Mesendoderm (in vitro differentiated cells): ENCODE results near the gene PTRH1. TPM values are rescaled to one million over a fixed set of nuclear protein-coding genes. Genes with fewer than 3 reads are reported as not detected.

ENCODE experiments used
- DNase-seq: peaks from one replicate; pipeline ENCODE4 v3.0.0; 2013
- H2AK5ac ChIP-seq: 2 replicates; pipeline ENCODE4 v1.6.1; 2013; ENCODE audit warnings: low read length, inconsistent platforms
- H2BK120ac ChIP-seq: 2 replicates; pipeline ENCODE4 v1.6.1; 2013; ENCODE audit warnings: low read depth, mild to moderate bottlenecking, low read length, moderate library complexity, mixed read lengths
- H2BK15ac ChIP-seq: replicated peaks from 2 replicates; pipeline ENCODE4 v1.6.1; 2013; ENCODE audit warnings: low read depth, mild to moderate bottlenecking, moderate library complexity
- H2BK5ac ChIP-seq: 2 replicates; pipeline ENCODE4 v1.6.1; 2013; ENCODE audit warnings: low read length, inconsistent platforms
- H3K18ac ChIP-seq: 2 replicates; pipeline ENCODE4 v1.6.1; 2013; ENCODE audit warnings: mild to moderate bottlenecking, low read length, mixed read lengths
- H3K23ac ChIP-seq: one replicate; pipeline ENCODE4 v1.6.1; 2013; ENCODE audit warnings: low read length
- H3K27ac ChIP-seq: 2 replicates; pipeline ENCODE4 v1.5.1; 2013; ENCODE audit warnings: low read depth, mild to moderate bottlenecking, inconsistent platforms, low read length, moderate library complexity
- H3K27me3 ChIP-seq: 2 replicates; pipeline ENCODE4 v1.6.1; 2013; ENCODE audit warnings: low read length, control low read depth, mild to moderate bottlenecking, inconsistent platforms; ENCODE audit not compliant: insufficient read depth, poor library complexity
- H3K36me3 ChIP-seq: 2 replicates; pipeline ENCODE4 v1.6.1; 2013; ENCODE audit warnings: low read length, inconsistent platforms; ENCODE audit not compliant: control insufficient read depth, insufficient read depth
- H3K4ac ChIP-seq: one replicate; pipeline ENCODE4 v1.6.1; 2013; ENCODE audit warnings: low read depth, mild to moderate bottlenecking, low read length, moderate library complexity
- H3K4me1 ChIP-seq: 2 replicates; pipeline ENCODE4 v1.6.1; 2013; ENCODE audit warnings: low read depth, low read length, inconsistent platforms; ENCODE audit not compliant: control insufficient read depth
- H3K4me2 ChIP-seq: 2 replicates; pipeline ENCODE4 v1.6.1; 2013; ENCODE audit warnings: low read length
- H3K4me3 ChIP-seq: 2 replicates; pipeline ENCODE4 v1.5.1; 2013; ENCODE audit warnings: mild to moderate bottlenecking, low read length
- H3K56ac ChIP-seq: one replicate; pipeline ENCODE4 v1.6.1; 2013; ENCODE audit warnings: low read length
- H3K79me1 ChIP-seq: 2 replicates; pipeline ENCODE4 v1.6.1; 2013; ENCODE audit warnings: low read length, inconsistent platforms
- H3K79me2 ChIP-seq: 2 replicates; pipeline ENCODE4 v1.6.1; 2013; ENCODE audit warnings: mild to moderate bottlenecking, low read length; ENCODE audit not compliant: control insufficient read depth, insufficient read depth
- H3K9ac ChIP-seq: 2 replicates; pipeline ENCODE4 v1.6.1; 2013; ENCODE audit warnings: low read length, inconsistent platforms
- H4K5ac ChIP-seq: one replicate; pipeline ENCODE4 v1.6.1; 2013; ENCODE audit warnings: low read length
- H4K8ac ChIP-seq: one replicate; pipeline ENCODE4 v1.6.1; 2013; ENCODE audit warnings: low read depth, mild to moderate bottlenecking, control low read depth, low read length, moderate library complexity
- WGBS: extraction: QIAGEN DNeasy Blood & Tissue Kit; methylation state at CpG from one replicate; pipeline ENCODE4 v1.1.7; 2013; ENCODE audit warnings: low lambda C conversion rate, missing lambda C conversion rate; ENCODE audit not compliant: insufficient coverage; ENCODE audit errors: extremely low coverage; 5-methylcytosine and 5-hydroxymethylcytosine counted together
- polyA plus RNA-seq, 2 experiments: library from polyadenylated mRNA; stranded (reverse); fragments of 200-250 nt; gene quantifications; one replicate each; pipeline ENCODE4 v1.2.3, GENCODE V29; 2013

Gene PTRH1
- polyA plus RNA-seq (2013, experiment 1 of 2) = 6.1 TPM
- 6.9 TPM for polyA plus RNA-seq (2013, experiment 2 of 2)

GRCh38 chr9:127715470-127716337, at the start of gene PTRH1, which contains the start of gene TTC16:
Gene PTRH1 (minus strand): TSS chr9:127715663. CDS start chr9:127715639, 24 bp downstream.
Gene TTC16 (plus strand): TSS chr9:127716079. CDS start chr9:127716146, 67 bp downstream.
- no peaks in the 10 kb centered on the region for H3K4me1 ChIP-seq
- H3K36me3 ChIP-seq = no peaks in the 10 kb centered on the region
- H3K79me2 ChIP-seq = no peaks in the 10 kb centered on the region
- H2BK120ac ChIP-seq = no peak within 1 kb of the TSS
- DNase-seq = peak; percentile 98
- WGBS = no CpG with 5 or more reads among the region's 65 CpGs
- peak within 1 kb of the TSS; percentile 79 for H3K4me3 ChIP-seq
- H4K5ac ChIP-seq = no peak within 1 kb of the TSS
- H3K9ac ChIP-seq = peak within 1 kb of the TSS; percentile 78
- no peak within 1 kb of the TSS for H3K23ac ChIP-seq
- H3K27me3 ChIP-seq = no peaks in the 10 kb centered on the region
- H2BK5ac ChIP-seq = no peak within 1 kb of the TSS
- no peak within 1 kb of the TSS for H2AK5ac ChIP-seq
- H3K4ac ChIP-seq = no peak within 1 kb of the TSS
- no peak within 1 kb of the TSS for H4K8ac ChIP-seq
- H3K56ac ChIP-seq = peak within 1 kb of the TSS; percentile 85
- H3K79me1 ChIP-seq = no peaks in the 10 kb centered on the region
- no peak within 1 kb of the TSS for H2BK15ac ChIP-seq
- H3K18ac ChIP-seq = no peak within 1 kb of the TSS
- peak within 1 kb of the TSS; percentile 91 for H3K4me2 ChIP-seq
- no peak within 1 kb of the TSS for H3K27ac ChIP-seq

- Histone ChIP-seq H2AK5ac (no peak overlapping the region), H3K79me2 (no peaks in the 10 kb centered on the region), H3K4me1 (peaks cover 2% of the 10 kb centered on the region), H2BK15ac (no peak overlapping the region), H3K36me3 (no peaks in the 10 kb centered on the region), H3K23ac (no peak overlapping the region), H3K4me2 (no peak overlapping the region), H3K56ac (peak overlapping the region; percentile 46), H3K4me3 (no peak overlapping the region), H3K79me1 (no peaks in the 10 kb centered on the region), H3K9ac (no peak overlapping the region), H2BK5ac (no peak overlapping the region), H3K18ac (no peak overlapping the region), H2BK120ac (no peak overlapping the region), H3K27ac (no peak overlapping the region), H4K8ac (no peak overlapping the region), H4K5ac (no peak overlapping the region), H3K27me3 (no peaks in the 10 kb centered on the region), H3K4ac (no peak overlapping the region)
- DNase-seq = peak; percentile 67
- no CpG with 5 or more reads among the region's 7 CpGs for WGBS
These were observed 48.5 kb upstream of the PTRH1 start for GRCh38 chr9:127763918-127764384.

GRCh38 chr9:127762111-127762676, 46.7 kb upstream of the PTRH1 start:
- H3K27ac ChIP-seq = no peak overlapping the region
- no peak overlapping the region for H2BK120ac ChIP-seq
- no peak overlapping the region for H2BK15ac ChIP-seq
- H3K23ac ChIP-seq = no peak overlapping the region
- no peaks in the 10 kb centered on the region for H3K36me3 ChIP-seq
- no peaks in the 10 kb centered on the region for H3K27me3 ChIP-seq
- H3K4me2 ChIP-seq = no peak overlapping the region
- H2BK5ac ChIP-seq = no peak overlapping the region
- peak overlapping the region; percentile 65 for H3K56ac ChIP-seq
- no peak overlapping the region for H2AK5ac ChIP-seq
- no CpG with 5 or more reads among the region's 16 CpGs for WGBS
- H3K4me3 ChIP-seq = no peak overlapping the region
- no peaks in the 10 kb centered on the region for H3K79me2 ChIP-seq
- H3K18ac ChIP-seq = peak overlapping the region; percentile 9
- no peak overlapping the region for H3K9ac ChIP-seq
- H3K4me1 ChIP-seq = peaks cover 2% of the 10 kb centered on the region
- DNase-seq = peak; percentile 50
- no peaks in the 10 kb centered on the region for H3K79me1 ChIP-seq
- no peak overlapping the region for H4K5ac ChIP-seq
- no peak overlapping the region for H3K4ac ChIP-seq
- H4K8ac ChIP-seq = no peak overlapping the region

GRCh38 chr9:127761491-127761956, 46.1 kb upstream of the PTRH1 start:
- no peak overlapping the region for H3K18ac ChIP-seq
- H3K4me2 ChIP-seq = no peak overlapping the region
- no peak overlapping the region for H4K8ac ChIP-seq
- no peaks in the 10 kb centered on the region for H3K79me2 ChIP-seq
- H3K4me1 ChIP-seq = peaks cover 2% of the 10 kb centered on the region
- no peak overlapping the region for H2BK120ac ChIP-seq
- no peak overlapping the region for H2AK5ac ChIP-seq
- H3K4me3 ChIP-seq = no peak overlapping the region
- no peaks in the 10 kb centered on the region for H3K27me3 ChIP-seq
- H2BK15ac ChIP-seq = no peak overlapping the region
- H3K27ac ChIP-seq = no peak overlapping the region
- no peak overlapping the region for H2BK5ac ChIP-seq
- H4K5ac ChIP-seq = no peak overlapping the region
- H3K4ac ChIP-seq = no peak overlapping the region
- peak; percentile 54 for DNase-seq
- no peaks in the 10 kb centered on the region for H3K79me1 ChIP-seq
- no peak overlapping the region for H3K23ac ChIP-seq
- no peak overlapping the region for H3K56ac ChIP-seq
- WGBS = no CpG with 5 or more reads among the region's 5 CpGs
- no peak overlapping the region for H3K9ac ChIP-seq
- no peaks in the 10 kb centered on the region for H3K36me3 ChIP-seq

GRCh38 chr9:127761061-127761460, 45.6 kb upstream of the PTRH1 start:
- H4K5ac ChIP-seq = no peak overlapping the region
- H3K79me2 ChIP-seq = no peaks in the 10 kb centered on the region
- H3K79me1 ChIP-seq = no peaks in the 10 kb centered on the region
- H3K18ac ChIP-seq = no peak overlapping the region
- no peak overlapping the region for H3K27ac ChIP-seq
- no peak overlapping the region for H2AK5ac ChIP-seq
- no peak overlapping the region for H3K56ac ChIP-seq
- no peak overlapping the region for H3K4ac ChIP-seq
- H3K27me3 ChIP-seq = no peaks in the 10 kb centered on the region
- H3K36me3 ChIP-seq = no peaks in the 10 kb centered on the region
- peaks cover 2% of the 10 kb centered on the region for H3K4me1 ChIP-seq
- H3K9ac ChIP-seq = no peak overlapping the region
- H3K4me3 ChIP-seq = no peak overlapping the region
- no CpG with 5 or more reads among the region's 5 CpGs for WGBS
- H3K4me2 ChIP-seq = no peak overlapping the region
- H4K8ac ChIP-seq = no peak overlapping the region
- H2BK5ac ChIP-seq = no peak overlapping the region
- H3K23ac ChIP-seq = no peak overlapping the region
- no peak for DNase-seq
- H2BK120ac ChIP-seq = no peak overlapping the region
- no peak overlapping the region for H2BK15ac ChIP-seq
